A549 (cell line): ENCODE measurements around the gene DBH.

Source experiments
- CEBPB ChIP-seq, 2 experiments: fragments of >200 bp in 1 of 2; sonication (Bioruptor Twin) in 1 of 2; formaldehyde crosslinking in 1 of 2; IDR thresholded peaks; 2 replicates each; pipeline ENCODE4 v1.6.1; 2012 to 2016
- EHMT2 ChIP-seq: fragments of 200-600 bp; sonication (generic); IDR thresholded peaks from 2 replicates; pipeline ENCODE4 v1.6.1; 2016; ENCODE audit warnings: antibody characterized with exemption, low read depth, mild to moderate bottlenecking, moderate library complexity
- EP300 ChIP-seq, 2 experiments: fragments of >200 bp; sonication (Bioruptor Twin); formaldehyde crosslinking; IDR thresholded peaks; 2 replicates in 1 of 2; 3 replicates in 1 of 2; pipeline ENCODE4 v1.6.1; 2016 to 2017
- HOXA7 ChIP-seq: fragments of 250-450 bp; sonication (Bioruptor Pico); IDR thresholded peaks from 2 replicates; pipeline ENCODE4 v1.5.0; 2020; ENCODE audit warnings: mild to moderate bottlenecking, moderate library complexity
- JUN ChIP-seq, 2 experiments: fragments of >200 bp; sonication (Bioruptor Twin); formaldehyde crosslinking; IDR thresholded peaks; 2 replicates in 1 of 2; 3 replicates in 1 of 2; pipeline ENCODE4 v1.6.1; 2016 to 2017
- POLR2A ChIP-seq: IDR thresholded peaks from 2 replicates; pipeline ENCODE4 v1.6.1; 2012; ENCODE audit warnings: mild to moderate bottlenecking, low read length
- TF ChIP-seq, protein P1 (sequence below): fragments of 450-650 bp; IDR thresholded peaks from 2 replicates; pipeline ENCODE4 v1.6.1; 2014; ENCODE audit warnings: antibody characterized with exemption
- TF ChIP-seq, protein P2 (sequence below): fragments of >200 bp; sonication (Bioruptor Twin); formaldehyde crosslinking; IDR thresholded peaks from 3 replicates; pipeline ENCODE4 v1.5.1; 2016
- TF ChIP-seq, protein P3 (sequence below): fragments of 250-450 bp; sonication (Bioruptor Pico); IDR thresholded peaks from 2 replicates; pipeline ENCODE4 v1.5.0; 2020; ENCODE audit warnings: low read depth, mild to moderate bottlenecking, moderate library complexity

- TF ChIP-seq, protein P1, sequence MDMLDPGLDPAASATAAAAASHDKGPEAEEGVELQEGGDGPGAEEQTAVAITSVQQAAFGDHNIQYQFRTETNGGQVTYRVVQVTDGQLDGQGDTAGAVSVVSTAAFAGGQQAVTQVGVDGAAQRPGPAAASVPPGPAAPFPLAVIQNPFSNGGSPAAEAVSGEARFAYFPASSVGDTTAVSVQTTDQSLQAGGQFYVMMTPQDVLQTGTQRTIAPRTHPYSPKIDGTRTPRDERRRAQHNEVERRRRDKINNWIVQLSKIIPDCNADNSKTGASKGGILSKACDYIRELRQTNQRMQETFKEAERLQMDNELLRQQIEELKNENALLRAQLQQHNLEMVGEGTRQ: no peak
- TF ChIP-seq EP300 (IDR thresholded peaks at IDR 0.05) (no peak), EHMT2 (no peak), HOXA7 (CRISPR knock-in tag) (no peak), JUN (IDR thresholded peaks at IDR 0.05) (no peak), POLR2A (no peak), CEBPB (IDR thresholded peaks at IDR 0.05) (no peak)
- TF ChIP-seq, protein P2, sequence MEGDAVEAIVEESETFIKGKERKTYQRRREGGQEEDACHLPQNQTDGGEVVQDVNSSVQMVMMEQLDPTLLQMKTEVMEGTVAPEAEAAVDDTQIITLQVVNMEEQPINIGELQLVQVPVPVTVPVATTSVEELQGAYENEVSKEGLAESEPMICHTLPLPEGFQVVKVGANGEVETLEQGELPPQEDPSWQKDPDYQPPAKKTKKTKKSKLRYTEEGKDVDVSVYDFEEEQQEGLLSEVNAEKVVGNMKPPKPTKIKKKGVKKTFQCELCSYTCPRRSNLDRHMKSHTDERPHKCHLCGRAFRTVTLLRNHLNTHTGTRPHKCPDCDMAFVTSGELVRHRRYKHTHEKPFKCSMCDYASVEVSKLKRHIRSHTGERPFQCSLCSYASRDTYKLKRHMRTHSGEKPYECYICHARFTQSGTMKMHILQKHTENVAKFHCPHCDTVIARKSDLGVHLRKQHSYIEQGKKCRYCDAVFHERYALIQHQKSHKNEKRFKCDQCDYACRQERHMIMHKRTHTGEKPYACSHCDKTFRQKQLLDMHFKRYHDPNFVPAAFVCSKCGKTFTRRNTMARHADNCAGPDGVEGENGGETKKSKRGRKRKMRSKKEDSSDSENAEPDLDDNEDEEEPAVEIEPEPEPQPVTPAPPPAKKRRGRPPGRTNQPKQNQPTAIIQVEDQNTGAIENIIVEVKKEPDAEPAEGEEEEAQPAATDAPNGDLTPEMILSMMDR: no peak
- TF ChIP-seq, protein P3, sequence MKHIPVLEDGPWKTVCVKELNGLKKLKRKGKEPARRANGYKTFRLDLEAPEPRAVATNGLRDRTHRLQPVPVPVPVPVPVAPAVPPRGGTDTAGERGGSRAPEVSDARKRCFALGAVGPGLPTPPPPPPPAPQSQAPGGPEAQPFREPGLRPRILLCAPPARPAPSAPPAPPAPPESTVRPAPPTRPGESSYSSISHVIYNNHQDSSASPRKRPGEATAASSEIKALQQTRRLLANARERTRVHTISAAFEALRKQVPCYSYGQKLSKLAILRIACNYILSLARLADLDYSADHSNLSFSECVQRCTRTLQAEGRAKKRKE (CRISPR knock-in tag): no peak
These were observed 53.1 kb downstream of the DBH start for GRCh38 chr9:133689151-133689763.
